ENCODE results near the gene STXBP5. TPM values are rescaled to one million over a fixed set of nuclear protein-coding genes. Genes with fewer than 3 reads are reported as not detected.

Gene STXBP5
- total RNA-seq, 2 donors from 2014 or later, result 9.9 to 13.6 TPM

DNA sequence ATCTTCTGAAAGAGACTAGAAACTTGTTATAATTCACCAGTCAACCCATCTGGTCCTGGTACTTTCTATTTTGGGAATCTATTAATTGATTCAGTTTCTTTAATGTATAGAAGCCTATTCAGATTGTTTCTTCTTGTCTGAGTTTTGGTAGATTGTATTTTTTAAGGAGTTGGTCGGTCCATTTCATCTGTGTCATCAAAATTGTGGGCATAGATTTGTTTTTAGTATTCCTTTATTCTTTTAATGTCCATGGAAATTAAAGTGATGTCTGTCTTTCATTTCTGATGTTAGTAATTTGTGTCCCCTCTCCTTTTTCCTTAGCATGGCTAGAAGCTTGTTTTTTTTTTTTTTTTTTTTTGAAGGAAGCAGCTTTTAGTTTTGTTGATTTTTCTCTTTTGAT lies 15.2 kb downstream of the STXBP5 start:
- H3K27me3 ChIP-seq, result no peaks in the 10 kb centered on the region
- TF ChIP-seq, protein P1, sequence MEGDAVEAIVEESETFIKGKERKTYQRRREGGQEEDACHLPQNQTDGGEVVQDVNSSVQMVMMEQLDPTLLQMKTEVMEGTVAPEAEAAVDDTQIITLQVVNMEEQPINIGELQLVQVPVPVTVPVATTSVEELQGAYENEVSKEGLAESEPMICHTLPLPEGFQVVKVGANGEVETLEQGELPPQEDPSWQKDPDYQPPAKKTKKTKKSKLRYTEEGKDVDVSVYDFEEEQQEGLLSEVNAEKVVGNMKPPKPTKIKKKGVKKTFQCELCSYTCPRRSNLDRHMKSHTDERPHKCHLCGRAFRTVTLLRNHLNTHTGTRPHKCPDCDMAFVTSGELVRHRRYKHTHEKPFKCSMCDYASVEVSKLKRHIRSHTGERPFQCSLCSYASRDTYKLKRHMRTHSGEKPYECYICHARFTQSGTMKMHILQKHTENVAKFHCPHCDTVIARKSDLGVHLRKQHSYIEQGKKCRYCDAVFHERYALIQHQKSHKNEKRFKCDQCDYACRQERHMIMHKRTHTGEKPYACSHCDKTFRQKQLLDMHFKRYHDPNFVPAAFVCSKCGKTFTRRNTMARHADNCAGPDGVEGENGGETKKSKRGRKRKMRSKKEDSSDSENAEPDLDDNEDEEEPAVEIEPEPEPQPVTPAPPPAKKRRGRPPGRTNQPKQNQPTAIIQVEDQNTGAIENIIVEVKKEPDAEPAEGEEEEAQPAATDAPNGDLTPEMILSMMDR (IDR thresholded peaks at IDR 0.05), result no peak
- no peaks in the 10 kb centered on the region for H3K36me3 ChIP-seq
- no peak overlapping the region for H3K27ac ChIP-seq
- no peak overlapping the region for H3K4me3 ChIP-seq
- H3K4me1 ChIP-seq, result peaks cover 0 to 7% of the 10 kb centered on the region in 2 donors
- no peak for DNase-seq (ENCODE audit: low spot score)
- no peaks in the 10 kb centered on the region for H3K9me3 ChIP-seq

DNA sequence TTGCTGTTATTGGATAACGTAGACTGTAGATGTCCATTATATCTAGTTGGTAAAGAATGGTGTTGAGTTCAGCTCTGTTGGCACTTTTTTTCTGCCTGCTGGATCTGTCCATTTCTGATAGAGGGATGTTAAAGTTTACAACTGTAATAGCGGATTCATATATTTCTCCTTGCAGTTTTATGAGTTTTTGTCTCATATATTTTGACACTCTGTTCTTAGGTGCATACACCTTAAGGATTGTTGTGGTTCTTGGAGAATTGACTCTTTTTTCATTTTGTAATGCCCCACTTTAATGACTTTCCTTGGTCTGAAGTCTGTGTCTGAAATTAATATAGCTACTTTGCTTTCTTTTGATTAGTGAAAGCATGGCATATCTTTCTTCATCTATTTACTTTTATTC lies 16.1 kb downstream of the STXBP5 start:
- Histone ChIP-seq H3K4me1 (peaks cover 0 to 7% of the 10 kb centered on the region in 2 donors), H3K27me3 (no peaks in the 10 kb centered on the region), H3K4me3 (no peak overlapping the region), H3K36me3 (no peaks in the 10 kb centered on the region), H3K27ac (no peak overlapping the region), H3K9me3 (no peaks in the 10 kb centered on the region)
- DNase-seq (ENCODE audit: low spot score), result no peak
- TF ChIP-seq, protein P1 (IDR thresholded peaks at IDR 0.05), result no peak

DNA sequence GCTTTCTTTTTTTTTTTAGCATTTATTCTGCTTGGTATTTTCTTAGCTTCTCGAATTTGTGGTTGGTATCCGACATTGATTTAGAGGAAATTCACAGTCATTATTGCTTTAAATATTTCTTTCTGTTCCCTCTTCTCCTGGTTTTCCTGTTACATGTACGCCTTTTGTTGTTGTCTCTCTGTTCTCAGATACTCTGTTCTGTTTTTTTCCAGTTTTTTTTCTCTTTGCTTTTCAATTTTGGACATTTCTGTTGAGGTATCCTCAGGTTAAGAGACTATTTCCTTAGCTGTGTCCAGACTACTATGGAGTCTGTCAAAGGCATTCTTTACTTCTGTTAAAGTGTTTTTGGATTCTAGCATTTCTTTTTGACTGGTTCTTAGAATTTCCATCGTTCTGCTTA lies 17.5 kb downstream of the STXBP5 start:
- Histone ChIP-seq H3K9me3 (no peaks in the 10 kb centered on the region), H3K27me3 (no peaks in the 10 kb centered on the region), H3K36me3 (no peaks in the 10 kb centered on the region), H3K4me3 (no peak overlapping the region), H3K27ac (no peak overlapping the region), H3K4me1 (peaks cover 0 to 7% of the 10 kb centered on the region in 2 donors)
- TF ChIP-seq, protein P1 (IDR thresholded peaks at IDR 0.05), result no peak
- no peak for DNase-seq (ENCODE audit: low spot score)

DNA sequence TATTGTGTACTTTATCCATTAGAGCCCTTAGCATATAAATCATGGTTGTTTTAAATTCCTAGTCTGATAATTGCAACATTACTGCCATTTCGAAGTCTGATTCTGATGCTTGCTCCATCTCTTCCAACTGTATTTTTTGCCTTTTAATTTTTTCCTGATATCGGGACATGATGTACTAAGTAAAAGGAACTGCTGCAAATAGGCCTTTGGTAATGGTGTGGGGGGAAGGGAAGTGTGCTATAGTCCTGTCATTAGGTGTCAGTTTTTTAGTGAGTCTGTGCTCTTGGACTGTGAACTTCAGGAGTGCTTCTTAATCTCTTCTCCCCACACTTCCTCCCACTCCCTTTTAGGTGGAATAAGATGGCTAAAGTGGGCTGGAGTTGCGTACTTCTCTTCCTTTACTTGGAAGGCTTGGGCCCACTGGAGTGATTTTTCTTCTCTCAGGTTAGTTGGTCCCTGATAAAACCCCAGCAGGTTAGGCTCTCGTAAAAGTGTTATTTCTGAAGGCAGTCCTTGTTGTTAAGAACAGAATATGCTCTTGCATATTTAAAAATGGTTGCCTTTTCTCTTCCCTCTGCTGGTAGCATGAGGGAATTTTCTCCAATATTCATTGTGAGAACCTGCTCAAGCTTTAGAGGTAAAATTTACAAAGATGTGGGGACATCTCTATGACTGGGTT lies 18.1 kb downstream of the STXBP5 start:
- DNase-seq (ENCODE audit: low spot score), result no peak
- no peak overlapping the region for H3K27ac ChIP-seq
- TF ChIP-seq, protein P1 (IDR thresholded peaks at IDR 0.05), result peak; percentile 13 to 49
- no peaks in the 10 kb centered on the region for H3K27me3 ChIP-seq
- no peaks in the 10 kb centered on the region for H3K9me3 ChIP-seq
- peaks cover 0 to 7% of the 10 kb centered on the region in 2 donors for H3K4me1 ChIP-seq
- no peak overlapping the region for H3K4me3 ChIP-seq
- H3K36me3 ChIP-seq, result no peaks in the 10 kb centered on the region

DNA sequence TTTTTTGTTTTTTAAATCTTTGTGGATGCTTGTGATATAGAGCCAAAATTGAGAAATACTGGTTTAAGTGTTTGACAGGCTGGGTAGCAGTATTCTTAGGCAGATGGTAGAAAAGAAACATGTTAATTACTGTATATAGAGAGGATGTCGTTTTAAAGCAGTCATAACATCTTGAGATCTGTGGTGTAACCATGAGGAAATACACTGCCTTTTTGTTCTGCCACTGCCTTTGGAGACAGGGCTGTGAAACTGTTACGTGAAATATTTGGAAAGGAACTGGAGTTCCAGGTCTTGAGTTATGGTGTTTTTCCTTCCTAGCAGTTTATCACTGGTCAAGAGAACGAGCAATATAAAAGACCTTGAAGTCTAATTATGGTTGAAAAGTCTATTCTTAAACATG lies 19.5 kb downstream of the STXBP5 start:
- Histone ChIP-seq H3K27me3 (no peaks in the 10 kb centered on the region), H3K4me1 (peaks cover 0 to 7% of the 10 kb centered on the region in 2 donors), H3K36me3 (no peaks in the 10 kb centered on the region), H3K27ac (no peak overlapping the region), H3K9me3 (no peaks in the 10 kb centered on the region), H3K4me3 (no peak overlapping the region)
- DNase-seq (ENCODE audit: low spot score), result no peak
- TF ChIP-seq, protein P1 (IDR thresholded peaks at IDR 0.05), result no peak
